GM19452 (cell line): ENCODE results near the gene TRAF6.
"Not testable (repeated sequence)": the region's sequence is repeated elsewhere in the genome, so short reads cannot be mapped to it uniquely, and the experiment has no call there.

Source experiments
- ATAC-seq: cut with Tn5 transposase; IDR thresholded peaks from one replicate; pipeline ENCODE4 v1.9.1; 2021; ENCODE audit not compliant: unreplicated experiment

The TRAF6 gene, protein sequence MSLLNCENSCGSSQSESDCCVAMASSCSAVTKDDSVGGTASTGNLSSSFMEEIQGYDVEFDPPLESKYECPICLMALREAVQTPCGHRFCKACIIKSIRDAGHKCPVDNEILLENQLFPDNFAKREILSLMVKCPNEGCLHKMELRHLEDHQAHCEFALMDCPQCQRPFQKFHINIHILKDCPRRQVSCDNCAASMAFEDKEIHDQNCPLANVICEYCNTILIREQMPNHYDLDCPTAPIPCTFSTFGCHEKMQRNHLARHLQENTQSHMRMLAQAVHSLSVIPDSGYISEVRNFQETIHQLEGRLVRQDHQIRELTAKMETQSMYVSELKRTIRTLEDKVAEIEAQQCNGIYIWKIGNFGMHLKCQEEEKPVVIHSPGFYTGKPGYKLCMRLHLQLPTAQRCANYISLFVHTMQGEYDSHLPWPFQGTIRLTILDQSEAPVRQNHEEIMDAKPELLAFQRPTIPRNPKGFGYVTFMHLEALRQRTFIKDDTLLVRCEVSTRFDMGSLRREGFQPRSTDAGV

DNA sequence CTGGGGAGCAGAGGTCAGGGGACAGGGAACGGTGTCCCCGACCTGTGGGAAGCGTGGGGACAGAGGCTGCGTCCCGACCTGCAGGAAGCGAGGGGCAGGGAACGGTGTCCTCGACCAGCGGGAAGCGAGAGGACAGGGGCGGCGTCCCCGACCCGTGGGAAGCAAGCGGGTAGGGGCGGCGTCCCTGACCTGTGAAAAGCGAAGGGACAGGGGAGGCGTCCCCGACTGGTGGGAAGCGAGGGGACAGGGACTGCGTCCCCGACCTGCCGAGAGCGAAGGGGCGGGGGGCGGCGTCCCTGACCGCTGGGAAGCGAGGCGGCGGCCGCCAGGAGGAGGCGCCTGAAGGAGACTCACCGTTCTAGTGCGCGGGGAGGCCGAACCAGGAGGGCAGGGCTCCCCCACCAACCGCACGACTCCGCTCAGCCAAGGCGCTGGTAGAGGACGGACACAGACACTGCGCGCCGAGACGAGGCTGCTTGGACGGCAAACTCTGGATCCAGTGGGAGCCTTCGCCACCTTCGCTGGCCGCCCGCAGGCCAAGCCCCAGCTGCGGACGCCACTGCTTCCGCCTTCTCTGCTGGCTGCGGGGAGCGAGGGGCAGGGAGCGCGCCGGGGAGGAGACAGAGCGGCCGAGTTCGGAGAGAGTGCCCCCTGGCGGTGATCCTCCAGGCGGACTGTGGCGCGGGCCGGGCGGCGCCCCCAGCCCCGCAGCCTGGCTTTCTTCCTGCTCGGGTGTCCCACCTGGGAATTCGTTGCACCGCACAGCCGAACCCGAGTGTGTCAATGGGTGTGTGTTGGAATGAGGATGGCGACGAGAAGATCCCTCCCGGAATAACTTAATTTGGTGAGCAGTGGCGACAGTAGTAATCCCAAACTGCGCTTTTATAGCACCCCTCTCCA lies at the start of gene TRAF6:
Gene TRAF6 (minus strand): TSS at position 579 of the 900 bp plus-strand sequence. CDS start 8,757 bp downstream, outside the sequence.
- peak; percentile 97 for ATAC-seq

DNA sequence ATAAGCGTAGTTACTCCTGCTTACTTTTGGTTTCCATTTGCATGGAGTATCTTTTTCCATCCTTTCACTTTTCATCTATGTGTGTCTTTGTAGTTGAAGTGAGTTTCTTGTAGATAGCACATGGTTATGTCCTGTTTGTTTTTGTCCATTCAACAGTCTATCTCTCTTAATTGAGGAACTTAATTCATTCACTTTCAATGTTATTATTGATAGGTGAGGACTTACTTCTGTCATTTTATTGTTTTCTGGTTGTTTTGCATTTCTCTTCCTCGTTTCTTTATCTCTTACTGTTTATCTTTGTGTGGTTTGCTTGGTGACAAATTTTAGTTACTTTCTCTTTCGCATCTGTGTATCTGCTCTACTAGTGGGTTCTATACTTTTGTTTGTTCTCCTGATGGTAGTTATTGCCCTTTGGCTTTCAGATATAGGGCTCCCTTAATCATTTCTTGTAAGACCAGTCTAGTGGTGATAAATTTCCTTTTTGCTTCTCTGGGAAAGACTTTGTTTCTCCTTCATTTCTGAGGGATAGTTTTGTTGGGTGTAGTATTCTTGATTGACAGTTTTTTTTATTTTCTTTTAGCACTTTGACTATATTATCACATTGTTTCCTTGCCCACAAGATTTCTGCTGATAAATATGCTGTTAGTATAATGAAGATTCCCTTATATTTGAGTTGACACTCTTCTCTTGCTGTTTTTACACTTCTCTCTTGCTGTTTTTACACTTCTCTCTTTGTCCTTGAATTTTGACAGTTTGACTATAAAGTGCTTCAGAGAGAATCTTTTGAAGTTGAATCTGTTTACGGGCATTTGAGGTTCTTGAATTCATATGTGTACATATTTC lies 48.7 kb upstream of the TRAF6 start:
- ATAC-seq: peak; percentile 95

DNA sequence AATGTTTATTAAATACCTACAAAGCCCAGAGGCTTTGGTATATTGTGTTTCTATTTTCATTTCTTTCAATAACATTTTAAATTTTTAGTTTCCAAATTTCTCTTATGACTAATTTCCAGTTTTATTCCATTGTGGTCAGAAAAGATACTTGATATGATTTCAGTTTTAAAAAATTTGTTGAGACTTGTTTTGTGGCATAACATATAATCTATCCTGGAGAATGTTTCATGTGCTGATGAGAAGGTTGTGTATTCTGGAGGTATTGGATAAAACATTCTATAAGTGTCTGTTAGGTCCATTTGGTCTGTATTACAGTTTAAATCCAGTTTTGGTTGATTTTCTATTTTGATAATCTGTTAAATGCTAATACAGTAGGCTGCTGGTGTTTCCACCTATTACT lies 47.9 kb upstream of the TRAF6 start:
- ATAC-seq: no peak

DNA sequence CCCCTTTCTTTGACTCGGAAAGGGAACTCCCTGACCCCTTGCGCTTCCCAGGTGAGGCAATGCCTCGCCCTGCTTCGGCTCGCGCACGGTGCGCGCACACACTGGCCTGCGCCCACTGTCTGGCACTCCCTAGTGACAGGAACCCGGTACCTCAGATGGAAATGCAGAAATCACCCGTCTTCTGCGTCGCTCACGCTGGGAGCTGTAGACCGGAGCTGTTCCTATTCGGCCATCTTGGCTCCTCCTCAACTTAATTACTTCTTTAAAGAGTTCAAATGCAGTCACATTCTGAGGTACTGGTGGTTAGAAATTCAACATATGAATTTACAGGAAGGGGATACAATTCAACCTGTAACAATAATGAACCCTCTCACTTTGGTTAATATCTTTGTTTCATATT lies 47.3 kb upstream of the TRAF6 start:
- not testable (repeated sequence) for ATAC-seq

DNA sequence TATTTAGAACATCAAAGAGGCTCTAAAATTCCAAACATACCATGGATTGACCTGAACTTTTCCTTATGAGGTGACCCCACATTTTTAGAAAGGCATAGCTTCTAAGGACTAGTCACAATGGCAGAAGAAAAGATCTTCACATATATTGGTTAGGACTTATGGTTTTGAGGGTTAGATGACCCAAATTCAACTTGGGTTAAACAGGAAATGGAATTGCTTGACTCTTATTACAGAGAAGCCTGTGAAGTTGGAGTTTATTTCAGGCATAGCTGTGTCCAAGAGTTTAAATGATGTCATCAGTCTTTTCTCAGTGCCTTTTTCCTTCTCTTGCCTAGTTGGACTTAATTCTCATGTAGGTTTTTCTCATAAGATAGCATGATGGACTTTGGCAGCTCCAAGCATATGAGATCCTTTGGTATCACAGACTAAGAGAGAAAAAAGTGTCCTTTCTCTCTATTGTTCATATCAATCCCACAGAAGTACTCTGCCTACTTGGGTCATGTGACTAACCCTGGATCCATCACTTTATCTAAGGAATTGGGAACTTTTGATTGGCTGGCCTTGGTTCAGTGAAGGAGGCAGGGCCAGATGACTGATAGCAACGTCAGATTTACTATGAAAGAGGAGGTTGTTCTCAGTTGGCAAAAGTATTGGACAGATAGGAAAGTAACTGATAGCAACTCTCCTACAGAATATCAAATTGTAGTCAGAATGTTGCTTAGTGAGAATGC lies 40.5 kb upstream of the TRAF6 start:
- ATAC-seq: no peak

DNA sequence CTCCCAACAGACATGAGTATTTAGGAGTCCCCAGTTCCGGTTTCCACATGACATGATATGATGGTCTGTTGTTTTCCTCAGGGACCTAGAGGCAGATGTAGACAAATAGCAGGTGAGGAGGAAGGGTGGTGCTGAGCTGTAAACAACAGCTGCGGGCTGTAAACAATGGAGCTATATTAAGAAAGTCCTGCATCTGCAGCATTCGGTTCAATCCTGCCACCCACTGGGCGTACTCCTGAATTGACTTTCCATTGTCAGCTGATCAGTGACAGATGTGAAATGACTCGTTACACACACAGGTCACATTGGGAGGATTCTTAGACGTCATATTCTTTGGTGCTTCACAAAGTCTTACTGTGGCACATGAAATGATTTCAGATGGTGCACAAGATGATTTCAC lies 30.9 kb upstream of the TRAF6 start:
- peak; percentile 94 for ATAC-seq

DNA sequence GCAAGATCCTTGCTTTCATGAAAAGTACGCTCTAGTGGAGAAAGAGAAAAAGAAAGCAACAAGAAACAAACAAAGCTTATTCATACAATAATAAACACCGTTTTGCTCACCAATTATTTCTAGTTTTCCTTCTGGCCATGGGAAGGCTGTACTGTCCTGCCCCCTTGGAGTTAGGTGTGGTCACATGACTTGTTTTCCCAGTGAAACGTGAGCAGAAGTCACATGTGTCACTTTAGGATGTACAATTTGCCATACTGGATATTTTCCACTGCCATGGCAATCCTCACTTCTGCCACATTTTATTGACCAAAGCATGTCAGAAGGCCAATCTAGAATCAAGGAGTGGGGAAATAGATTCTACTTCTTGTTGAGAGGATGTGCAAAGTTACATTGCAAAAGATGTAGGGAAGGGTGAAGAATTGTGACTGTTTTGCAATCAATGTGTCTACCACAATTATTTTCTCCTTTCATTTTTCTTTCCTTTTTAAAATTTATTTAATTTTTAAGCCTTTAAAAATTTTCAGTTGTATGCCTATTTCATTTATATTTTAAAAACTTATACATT lies 24.3 kb upstream of the TRAF6 start:
- no peak for ATAC-seq

DNA sequence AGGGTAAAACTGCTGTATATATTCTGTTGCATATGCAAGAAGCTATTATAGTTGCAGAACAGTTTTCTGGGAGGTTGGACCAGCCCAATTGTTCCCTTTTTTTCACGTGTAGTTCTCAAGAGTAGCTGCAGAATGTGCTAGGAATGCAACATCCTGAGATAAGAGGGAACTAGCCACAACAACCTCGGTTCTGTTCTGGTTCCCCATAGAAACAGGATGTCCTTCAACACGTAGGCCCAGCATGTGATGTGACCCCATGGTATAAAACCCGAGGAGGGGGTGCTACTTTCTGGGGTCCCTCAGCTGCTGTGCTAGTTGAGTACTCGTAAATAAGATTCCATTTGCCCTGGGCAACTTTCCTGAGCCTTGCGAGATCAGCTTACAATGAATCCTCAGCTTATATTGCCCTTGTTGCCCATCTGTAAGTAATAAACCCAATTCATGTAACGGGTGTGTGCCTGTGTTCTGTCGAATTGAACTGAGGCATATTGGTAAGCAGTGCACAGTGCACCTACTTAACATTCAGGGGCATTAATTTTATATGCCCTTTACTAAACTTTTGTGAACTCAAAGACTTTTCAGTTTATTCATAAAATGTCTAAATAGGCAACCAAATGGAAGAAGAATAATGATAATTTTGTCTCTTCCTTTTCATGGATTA lies 23.0 kb upstream of the TRAF6 start:
- ATAC-seq: no peak

DNA sequence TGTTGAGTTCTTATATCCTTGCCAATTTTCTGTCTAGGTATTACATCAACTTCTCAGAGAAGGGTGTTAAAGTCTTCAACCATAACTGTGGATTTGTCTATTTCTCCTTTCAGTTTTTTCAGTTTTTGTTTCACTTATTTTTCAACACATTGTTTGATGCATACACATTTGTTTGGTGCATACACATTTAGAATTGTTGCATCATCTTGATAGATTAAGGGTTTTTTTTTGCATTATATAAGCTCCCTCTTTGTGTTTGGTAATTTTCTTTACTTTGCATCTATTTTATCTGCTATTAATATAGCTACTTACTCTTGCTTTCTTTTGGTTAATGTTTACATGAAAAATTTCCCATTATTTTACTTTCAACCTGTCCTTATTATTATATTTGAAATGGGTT lies 20.8 kb upstream of the TRAF6 start:
- no peak for ATAC-seq

DNA sequence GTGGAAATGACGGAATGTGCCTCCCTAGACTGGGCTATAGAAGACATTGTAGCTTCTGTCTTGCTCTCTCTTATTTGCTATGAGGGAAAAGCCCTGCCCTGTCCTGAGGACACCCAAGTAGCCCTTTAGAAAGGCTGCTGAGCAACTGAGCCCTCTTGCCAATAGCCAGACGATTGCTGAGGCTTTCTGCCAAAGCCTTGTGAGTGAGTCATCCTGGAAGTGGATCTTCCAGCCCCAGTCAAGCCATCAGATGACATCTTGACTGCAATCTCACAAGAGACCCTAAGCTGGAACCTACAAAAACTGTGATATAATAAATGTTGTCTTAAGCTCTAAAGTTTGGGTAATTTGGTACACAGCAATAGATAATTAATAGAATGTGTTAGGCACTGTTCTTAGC lies 3.9 kb upstream of the TRAF6 start:
- ATAC-seq: no peak

DNA sequence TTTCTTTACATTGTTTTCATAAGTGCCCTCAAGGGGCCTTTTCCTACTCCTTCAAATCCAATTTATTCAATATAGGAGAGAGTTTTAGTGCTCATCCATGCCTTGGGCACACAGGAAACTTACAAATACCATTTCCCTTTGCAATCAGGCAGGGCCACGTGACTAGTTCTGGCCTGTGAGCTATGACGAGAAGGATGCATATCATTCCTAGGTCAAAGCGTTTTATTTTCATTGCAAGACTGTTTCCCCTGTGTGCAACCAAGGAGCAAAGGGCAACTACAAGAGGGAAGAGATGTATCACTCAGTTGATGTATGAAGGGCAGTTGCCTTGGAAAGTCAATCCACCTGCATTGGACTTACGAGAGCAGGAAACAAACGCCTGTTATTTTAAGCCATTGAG lies 1.9 kb upstream of the TRAF6 start:
- ATAC-seq: no peak

DNA sequence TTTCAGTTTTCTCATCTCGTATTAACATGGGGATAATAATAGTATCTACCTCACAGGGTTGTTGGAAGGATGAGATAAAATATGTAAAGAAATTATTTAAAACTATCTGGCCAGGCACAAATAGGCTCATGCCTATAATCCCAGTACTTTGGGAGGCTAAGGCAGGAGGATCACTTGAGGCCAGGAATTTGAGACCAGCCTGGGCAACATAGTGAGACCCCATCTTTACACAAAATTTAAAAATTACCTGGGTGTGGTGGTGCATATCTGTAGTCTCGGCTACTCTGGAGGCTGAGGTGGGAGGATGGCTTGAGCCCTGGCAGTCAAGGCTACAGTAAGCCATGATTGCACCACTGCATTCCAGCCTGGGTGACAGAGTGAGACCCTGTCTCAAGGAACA lies 990 bp upstream of the TRAF6 start:
- not testable (repeated sequence) for ATAC-seq

DNA sequence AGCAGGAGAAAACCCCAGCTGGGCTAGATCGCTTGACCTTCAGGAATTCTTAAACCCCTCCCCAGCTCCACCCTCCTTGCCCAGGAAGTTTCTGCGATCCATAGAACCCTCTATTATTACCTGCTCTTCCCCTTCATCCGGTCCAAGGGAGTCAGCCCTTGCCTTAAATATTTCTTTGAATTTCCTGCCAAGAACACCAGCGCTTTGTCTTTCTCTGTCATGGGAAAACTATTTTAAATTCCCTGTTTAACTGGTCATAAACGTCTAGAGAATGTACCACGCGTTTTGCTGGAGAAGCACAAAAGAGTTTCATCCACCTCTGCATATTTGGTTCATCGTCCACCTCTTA lies 496 bp upstream of the TRAF6 start:
- no peak for ATAC-seq

DNA sequence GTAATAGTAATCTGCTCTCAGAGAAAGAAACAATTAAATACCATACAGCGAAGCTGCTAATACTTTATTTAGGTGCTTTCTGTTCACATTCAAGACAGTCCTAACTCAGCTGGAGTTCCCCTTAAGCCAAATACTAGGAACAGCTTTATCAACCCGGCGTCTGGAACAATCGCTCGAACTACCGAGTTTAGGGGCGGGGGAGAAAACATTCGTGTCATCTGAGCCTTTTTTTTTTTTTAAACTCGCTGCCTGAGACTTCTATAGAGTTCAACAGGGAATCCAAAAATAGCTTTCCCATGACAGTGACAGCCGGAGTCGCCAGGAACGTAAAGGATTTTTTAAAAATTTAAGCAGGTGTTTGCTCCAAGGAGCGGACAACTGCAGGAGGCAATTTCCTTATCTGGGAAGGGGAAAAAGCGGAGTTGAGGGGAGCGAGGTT lies 852 bp downstream of the TRAF6 start:
- no peak for ATAC-seq

DNA sequence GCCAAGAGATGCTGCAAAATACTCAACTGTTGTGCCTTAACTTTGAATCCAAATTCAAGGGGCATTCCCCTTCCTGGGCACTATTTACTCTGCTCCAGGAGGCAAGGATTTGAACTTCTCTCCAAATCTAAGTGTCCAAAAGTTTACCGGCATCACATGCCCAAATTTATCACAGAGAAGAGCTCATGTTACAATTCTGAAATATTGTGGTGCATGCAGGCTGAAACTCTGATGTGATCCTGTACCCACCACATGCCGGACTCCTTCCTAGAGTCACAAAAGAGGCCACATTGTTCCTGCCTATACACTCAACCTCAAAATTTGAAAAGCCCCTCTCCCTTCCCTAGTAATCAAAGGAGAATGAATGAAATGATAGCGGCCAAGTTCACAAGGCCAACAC lies 1.3 kb downstream of the TRAF6 start:
- no peak for ATAC-seq

DNA sequence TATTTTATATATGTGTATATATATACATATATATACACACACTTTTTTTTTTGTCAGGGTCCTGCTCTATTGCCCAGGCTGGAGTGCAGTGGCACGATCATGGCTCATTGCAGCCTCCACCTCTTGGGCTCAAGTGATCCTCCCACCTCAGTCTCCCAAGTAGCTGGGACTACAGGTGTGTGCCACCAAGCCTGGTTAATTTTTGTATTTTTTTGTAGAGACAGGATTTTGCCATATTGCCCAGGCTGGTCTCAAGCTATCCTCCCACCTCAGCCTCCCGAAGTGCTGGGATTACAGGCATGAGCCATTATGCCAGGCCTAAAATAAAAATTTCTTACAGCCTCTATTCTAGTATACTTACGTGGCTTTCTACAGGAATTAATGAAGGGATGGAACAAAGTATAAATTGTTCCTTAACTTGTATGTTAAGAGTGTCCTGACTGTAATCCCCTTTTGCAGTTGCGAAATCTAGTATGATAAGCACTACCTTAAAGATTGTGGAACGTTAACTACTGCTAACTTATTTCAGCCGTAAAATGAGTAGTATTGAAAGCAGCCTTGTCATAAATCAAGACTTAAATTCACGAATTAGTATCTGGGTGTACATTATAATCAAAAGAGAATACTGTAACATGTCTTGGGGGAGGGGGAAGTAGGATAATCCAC lies 2.1 kb downstream of the TRAF6 start:
- ATAC-seq: no peak

DNA sequence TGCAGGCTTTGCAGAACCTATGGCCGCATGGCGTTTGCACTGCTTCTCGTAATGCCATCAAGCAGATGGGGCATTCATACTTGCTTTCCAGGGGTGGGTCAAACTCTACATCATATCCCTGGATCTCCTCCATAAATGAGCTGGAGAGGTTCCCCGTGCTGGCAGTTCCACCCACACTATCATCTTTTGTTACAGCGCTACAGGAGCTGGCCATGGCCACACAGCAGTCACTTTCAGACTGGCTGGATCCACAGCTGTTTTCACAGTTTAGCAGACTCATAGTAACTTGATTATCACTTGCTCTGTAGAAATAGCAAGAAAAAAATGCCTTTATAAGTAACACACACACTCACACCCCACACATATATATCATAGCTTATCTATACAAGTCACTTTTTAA lies 8.8 kb downstream of the TRAF6 start:
- ATAC-seq: no peak

DNA sequence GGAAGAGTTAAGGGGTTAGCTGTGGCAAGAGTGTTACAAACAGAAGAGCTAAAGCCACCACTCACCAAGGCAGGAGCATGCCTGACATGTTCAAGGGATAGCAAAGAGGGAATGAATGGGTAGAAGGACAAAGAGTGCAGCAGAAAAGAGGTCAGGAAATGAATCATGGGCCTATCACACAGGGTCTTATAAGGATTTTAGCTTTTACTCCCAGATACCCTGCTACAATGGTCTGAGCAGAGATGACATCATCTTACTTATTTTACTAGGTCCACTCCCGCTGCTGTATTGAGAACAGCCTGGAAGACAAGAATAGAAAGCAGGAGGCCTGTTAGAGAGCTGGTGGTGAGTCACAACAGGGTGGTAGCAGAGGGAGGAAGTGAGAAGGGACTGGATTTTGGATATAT lies 9.8 kb downstream of the TRAF6 start:
- ATAC-seq: peak; percentile 82

DNA sequence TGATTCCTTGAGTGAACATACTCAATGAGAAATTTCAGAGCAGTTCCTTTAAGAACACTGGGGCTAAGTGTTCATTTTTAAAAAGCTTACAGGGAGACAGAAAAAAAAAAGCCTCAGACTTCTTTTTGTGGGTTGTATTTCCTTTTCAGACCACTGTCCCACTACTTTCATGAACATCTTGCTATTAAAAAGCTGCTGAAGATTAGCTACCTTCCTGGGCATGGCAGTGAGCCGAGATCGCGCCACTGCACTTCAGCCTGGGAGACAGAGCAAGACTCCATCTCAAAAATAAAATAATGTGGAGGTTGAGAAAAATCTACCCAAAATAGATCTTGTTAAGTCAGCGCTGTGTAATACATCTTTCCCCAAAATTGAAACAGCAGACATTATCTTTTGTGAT lies 10.8 kb downstream of the TRAF6 start:
- no peak for ATAC-seq
